Activated CD4-positive, alpha-beta memory T cell treated with anti-CD3 and anti-CD28 coated beads for 36 hours (primary cell): ENCODE results near the gene PTS. TPM values are rescaled to one million over a fixed set of nuclear protein-coding genes. Genes with fewer than 3 reads are reported as not detected.
A peak's percentile ranks its signal among the peaks of the same experiment; 100 is the strongest.

ENCODE experiments used
- CTCF ChIA-PET: fragments of 350-600 bp; sonication (Branson Sonifier 250); formaldehyde crosslinking; loops from one replicate; lab custom pipeline; 2021; ENCODE audit warnings: antibody characterized with exemption, inconsistent platforms; lab: Charles Lee
- POLR2A ChIA-PET: fragments of 350-600 bp; sonication (Branson Sonifier 250); formaldehyde crosslinking; loops from one replicate; lab custom pipeline; 2021; ENCODE audit warnings: antibody characterized with exemption; lab: Charles Lee
- DNase-seq: peaks from one replicate; pipeline ENCODE4 v3.0.0-alpha.2; 2020
- H3K27ac Mint-ChIP-seq: one replicate; pipeline ENCODE4 v1.8.0; 2021; ENCODE audit warnings: mixed read lengths
- H3K27me3 Mint-ChIP-seq: one replicate; pipeline ENCODE4 v1.8.0; 2021; ENCODE audit warnings: mixed read lengths
- H3K36me3 Mint-ChIP-seq: one replicate; pipeline ENCODE4 v1.8.0; 2021; ENCODE audit warnings: mixed read lengths
- H3K4me1 Mint-ChIP-seq: one replicate; pipeline ENCODE4 v1.8.0; 2021; ENCODE audit warnings: low read depth, mixed read lengths
- H3K4me3 Mint-ChIP-seq: one replicate; pipeline ENCODE4 v1.8.0; 2021; ENCODE audit warnings: mild to moderate bottlenecking, mixed read lengths
- H3K9me3 Mint-ChIP-seq: one replicate; pipeline ENCODE4 v1.8.0; 2021; ENCODE audit warnings: mixed read lengths
- intact Hi-C: fragments of 100-400 bp; cut with micrococcal nuclease; formaldehyde crosslinking; loops from one replicate; pipeline ENCODE4 v1.15.1; 2023
- total RNA-seq, 2 experiments: library from RNA; stranded (reverse); gene quantifications; one replicate each; pipeline ENCODE4 v1.2.3, GENCODE V29; 2021

Gene PTS
- total RNA-seq, 2 experiments from 2014 or later = 28.1 to 28.5 TPM

DNA sequence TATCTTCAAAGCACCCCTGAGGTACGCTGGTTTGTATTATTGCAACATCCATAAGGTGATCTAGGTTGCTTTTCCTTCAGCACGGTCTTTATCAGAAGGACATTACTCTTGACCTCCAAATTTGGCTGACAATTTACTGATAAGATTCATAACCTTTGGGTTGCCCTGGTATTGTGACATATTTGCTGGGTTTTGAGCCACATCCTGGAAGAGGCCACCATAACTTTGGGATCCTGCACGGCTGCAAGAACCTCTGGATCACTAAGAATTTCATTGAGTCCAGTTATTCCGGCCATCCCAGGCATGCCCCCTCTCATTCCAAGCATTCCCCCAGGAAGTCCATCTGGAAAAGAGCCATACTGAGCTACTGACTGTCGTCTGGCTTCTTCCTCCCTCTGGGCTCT is 41.0 kb downstream of the PTS start:
- no peaks in the 10 kb centered on the region for H3K9me3 Mint-ChIP-seq
- no peak for DNase-seq
- no peak overlapping the region for H3K27ac Mint-ChIP-seq
- H3K4me3 Mint-ChIP-seq = no peak overlapping the region
- H3K27me3 Mint-ChIP-seq = no peaks in the 10 kb centered on the region
- ChIA-PET POLR2A (no interaction called here), CTCF (interaction anchor here (1.7 kb wide), 1 partner anchor 13 kb away, joined by 8 read pairs; no protein-coding TSS in a partner anchor)
- intact Hi-C loops = no loop called here
- no peaks in the 10 kb centered on the region for H3K4me1 Mint-ChIP-seq
- H3K36me3 Mint-ChIP-seq = no peaks in the 10 kb centered on the region

DNA sequence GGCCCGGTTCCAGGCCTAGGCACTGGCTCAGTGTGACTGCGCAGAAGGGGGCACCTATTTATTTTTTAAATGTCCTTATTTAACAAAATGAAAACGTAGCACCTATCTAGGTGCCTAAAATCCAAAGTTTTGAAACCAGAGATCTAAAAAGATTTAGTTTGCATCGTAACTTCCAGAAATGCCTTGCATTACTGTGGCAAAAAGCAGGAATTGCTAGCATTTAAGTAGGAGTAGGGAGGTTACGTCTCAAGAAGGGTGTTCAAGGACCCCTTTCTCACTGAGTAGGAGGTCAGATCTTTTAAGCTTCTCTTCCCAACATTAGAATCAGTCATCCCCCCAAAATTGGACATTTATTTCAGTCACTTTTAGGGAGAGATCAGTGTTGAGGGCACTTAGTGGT is 42.2 kb downstream of the PTS start:
- ChIA-PET POLR2A (no interaction called here), CTCF (interaction anchor here (1.9 kb wide), 1 partner anchor 12 kb away, joined by 7 read pairs; no protein-coding TSS in a partner anchor)
- intact Hi-C loops = no loop called here
- Mint-ChIP-seq H3K27me3 (no peaks in the 10 kb centered on the region), H3K9me3 (no peaks in the 10 kb centered on the region), H3K4me3 (no peak overlapping the region), H3K4me1 (no peaks in the 10 kb centered on the region), H3K27ac (no peak overlapping the region), H3K36me3 (no peaks in the 10 kb centered on the region)
- DNase-seq = no peak

DNA sequence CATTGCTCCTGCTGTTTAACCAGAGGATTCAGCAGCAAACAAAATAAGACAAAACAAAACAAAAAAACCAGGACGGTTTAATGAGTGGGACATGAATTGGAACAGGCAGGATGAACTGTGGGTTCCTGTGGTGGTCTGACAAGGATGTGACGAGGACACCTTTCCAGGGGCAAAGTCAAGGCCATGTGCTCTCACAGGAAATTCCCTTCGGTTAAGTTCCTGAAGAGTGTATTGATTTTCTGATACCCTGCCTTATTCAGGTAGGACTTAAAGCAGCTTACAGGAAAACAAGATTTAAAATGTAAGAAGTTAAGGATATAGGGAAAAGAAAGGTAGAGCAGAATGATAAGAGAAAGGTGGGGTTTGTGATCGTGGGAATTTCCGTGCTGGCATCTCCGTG is 42.9 kb downstream of the PTS start:
- Mint-ChIP-seq H3K9me3 (no peaks in the 10 kb centered on the region), H3K4me1 (no peaks in the 10 kb centered on the region), H3K27me3 (no peaks in the 10 kb centered on the region), H3K36me3 (no peaks in the 10 kb centered on the region), H3K27ac (no peak overlapping the region), H3K4me3 (no peak overlapping the region)
- no peak for DNase-seq
- ChIA-PET CTCF (interaction anchor here (1.9 kb wide), 1 partner anchor 11 kb away, joined by 7 read pairs; no protein-coding TSS in a partner anchor), POLR2A (interaction anchor here (0.5 kb wide), 1 partner anchor 18 kb away, joined by 3 read pairs; no protein-coding TSS in a partner anchor)
- intact Hi-C loops = no loop called here

DNA sequence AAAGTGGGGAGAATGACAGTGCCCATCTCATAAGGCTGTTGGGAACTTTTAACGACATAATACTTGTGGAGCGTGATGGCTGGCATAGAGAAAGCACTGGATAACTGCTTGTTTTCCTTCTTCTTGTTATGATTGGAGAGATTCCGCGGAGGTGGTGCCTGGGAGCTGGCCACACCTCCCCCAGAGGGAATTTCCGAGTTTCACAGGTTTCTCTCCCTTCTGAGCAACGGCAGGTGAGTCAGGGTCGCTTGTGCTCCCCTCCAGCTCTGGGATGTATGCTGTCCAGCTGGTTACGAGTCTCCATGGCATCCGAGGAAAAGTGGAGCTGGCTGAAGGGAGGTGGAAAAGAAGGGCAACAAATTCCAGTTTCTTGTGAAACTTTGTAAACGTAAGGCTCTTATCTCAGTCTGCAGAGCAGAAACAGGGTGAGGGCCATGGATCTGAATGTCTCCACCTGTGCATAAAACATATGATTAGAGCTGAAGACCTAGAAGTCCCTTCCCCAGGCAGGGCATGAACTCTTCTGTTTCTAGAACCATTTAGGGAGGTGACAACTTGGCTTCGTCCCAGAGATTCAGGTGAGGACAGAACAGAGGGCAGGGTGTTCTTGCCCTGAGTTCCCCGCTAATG is 44.4 kb downstream of the PTS start:
- ChIA-PET POLR2A (interaction anchor here (0.6 kb wide), 1 partner anchor 8 kb away, joined by 4 read pairs; no protein-coding TSS in a partner anchor), CTCF (interaction anchor here (1.9 kb wide), 1 partner anchor 9 kb away, joined by 12 read pairs; no protein-coding TSS in a partner anchor)
- no peaks in the 10 kb centered on the region for H3K4me1 Mint-ChIP-seq
- H3K27me3 Mint-ChIP-seq = no peaks in the 10 kb centered on the region
- no peaks in the 10 kb centered on the region for H3K36me3 Mint-ChIP-seq
- no peaks in the 10 kb centered on the region for H3K9me3 Mint-ChIP-seq
- intact Hi-C loops = no loop called here
- no peak overlapping the region for H3K27ac Mint-ChIP-seq
- no peak for DNase-seq
- H3K4me3 Mint-ChIP-seq = no peak overlapping the region

DNA sequence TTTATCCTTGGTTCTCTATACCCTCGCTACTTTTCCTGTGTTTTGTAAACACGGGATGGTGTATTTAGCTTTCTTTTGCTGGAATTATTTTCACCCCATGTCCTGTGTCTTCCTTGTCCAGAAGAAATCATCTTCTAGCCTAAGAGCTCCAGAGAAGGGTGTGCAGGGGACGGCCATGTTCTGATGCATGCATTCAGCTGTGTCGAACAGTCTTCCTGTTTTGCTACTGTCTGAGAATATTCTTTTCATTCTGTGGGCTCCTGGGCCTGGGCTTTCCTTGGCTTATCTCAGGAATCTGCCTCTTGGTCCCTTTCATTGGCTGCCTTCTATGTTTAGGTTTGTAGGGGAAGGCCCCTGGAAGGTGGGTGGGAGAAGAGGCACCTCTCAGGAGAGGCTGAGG is 45.0 kb downstream of the PTS start:
- H3K4me3 Mint-ChIP-seq = no peak overlapping the region
- H3K36me3 Mint-ChIP-seq = no peaks in the 10 kb centered on the region
- POLR2A ChIA-PET = interaction anchor here (0.6 kb wide), 1 partner anchor 8 kb away, joined by 4 read pairs; no protein-coding TSS in a partner anchor
- intact Hi-C loops = no loop called here
- no peak overlapping the region for H3K27ac Mint-ChIP-seq
- DNase-seq = no peak
- no peaks in the 10 kb centered on the region for H3K27me3 Mint-ChIP-seq
- CTCF ChIA-PET = interaction anchor here (1.9 kb wide), 1 partner anchor 9 kb away, joined by 12 read pairs; no protein-coding TSS in a partner anchor
- H3K9me3 Mint-ChIP-seq = no peaks in the 10 kb centered on the region
- H3K4me1 Mint-ChIP-seq = no peaks in the 10 kb centered on the region

DNA sequence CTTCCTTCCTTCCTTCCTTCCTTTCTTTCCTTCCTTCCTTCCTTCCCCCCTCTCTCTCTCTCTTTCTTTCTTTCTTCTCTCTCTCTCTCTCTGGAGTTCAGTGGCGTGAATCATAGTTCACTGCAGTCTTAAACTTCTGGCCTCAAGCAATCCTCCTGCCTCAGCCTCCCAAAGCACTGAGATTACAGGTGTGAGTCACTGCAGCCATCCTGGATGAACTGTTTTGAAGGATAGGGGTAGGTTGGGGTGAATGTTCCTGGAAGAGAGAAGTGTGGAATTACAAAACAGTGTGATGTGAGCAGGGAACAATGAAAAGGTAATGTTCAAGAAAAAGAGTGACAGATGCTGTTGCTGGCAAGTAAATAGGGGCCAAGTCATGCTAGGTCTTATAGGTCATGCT is 46.8 kb downstream of the PTS start:
- ChIA-PET CTCF (interaction anchor here (1.3 kb wide), 1 partner anchor 53 kb away, joined by 3 read pairs; no protein-coding TSS in a partner anchor), POLR2A (no interaction called here)
- Mint-ChIP-seq H3K27ac (no peak overlapping the region), H3K36me3 (no peaks in the 10 kb centered on the region), H3K4me1 (no peaks in the 10 kb centered on the region), H3K4me3 (no peak overlapping the region), H3K9me3 (no peaks in the 10 kb centered on the region), H3K27me3 (no peaks in the 10 kb centered on the region)
- intact Hi-C loops = no loop called here
- DNase-seq = no peak

DNA sequence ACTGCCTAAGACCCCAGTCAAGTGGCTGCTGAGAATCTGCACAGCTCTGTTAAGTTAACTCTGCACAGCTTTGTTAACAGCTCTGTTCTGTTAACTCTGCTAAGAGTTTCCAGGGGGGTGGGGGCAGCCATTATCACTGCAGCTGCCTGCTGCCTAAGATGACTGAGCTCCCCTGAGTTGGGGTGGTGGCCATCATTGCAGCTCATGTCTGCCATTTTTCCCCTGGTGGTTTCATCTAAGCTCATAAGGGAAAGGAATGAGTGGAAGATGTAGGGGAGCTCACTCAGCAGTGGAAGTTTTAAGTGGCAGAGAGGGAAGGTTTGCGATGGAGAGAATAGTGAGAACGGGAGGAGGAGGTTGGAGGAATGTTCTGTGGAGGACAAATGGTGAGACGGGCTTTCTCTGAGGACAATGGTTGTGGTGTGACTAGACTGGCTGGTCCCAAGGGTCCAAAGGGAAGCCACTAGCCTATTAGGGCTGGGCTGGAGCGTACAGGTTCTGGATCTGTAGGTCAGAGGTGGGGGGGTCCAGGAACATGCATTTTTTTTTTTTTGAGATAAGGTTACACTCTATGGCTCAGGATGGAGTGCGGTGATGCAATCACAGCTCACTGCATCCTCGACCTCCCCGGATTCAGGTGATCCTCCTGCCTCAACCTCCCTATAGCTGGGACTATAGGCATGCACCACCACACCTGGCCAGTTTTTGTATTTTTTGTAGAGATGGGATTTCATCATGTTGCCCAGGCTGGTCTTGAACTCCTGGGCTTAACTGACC is 48.0 kb downstream of the PTS start:
- H3K27ac Mint-ChIP-seq = no peak overlapping the region
- ChIA-PET POLR2A (no interaction called here), CTCF (interaction anchor here (1.0 kb wide), 1 partner anchor 53 kb away, joined by 3 read pairs; no protein-coding TSS in a partner anchor)
- H3K27me3 Mint-ChIP-seq = no peaks in the 10 kb centered on the region
- no peaks in the 10 kb centered on the region for H3K4me1 Mint-ChIP-seq
- DNase-seq = no peak
- intact Hi-C loops = no loop called here
- no peak overlapping the region for H3K4me3 Mint-ChIP-seq
- H3K36me3 Mint-ChIP-seq = no peaks in the 10 kb centered on the region
- H3K9me3 Mint-ChIP-seq = no peaks in the 10 kb centered on the region

DNA sequence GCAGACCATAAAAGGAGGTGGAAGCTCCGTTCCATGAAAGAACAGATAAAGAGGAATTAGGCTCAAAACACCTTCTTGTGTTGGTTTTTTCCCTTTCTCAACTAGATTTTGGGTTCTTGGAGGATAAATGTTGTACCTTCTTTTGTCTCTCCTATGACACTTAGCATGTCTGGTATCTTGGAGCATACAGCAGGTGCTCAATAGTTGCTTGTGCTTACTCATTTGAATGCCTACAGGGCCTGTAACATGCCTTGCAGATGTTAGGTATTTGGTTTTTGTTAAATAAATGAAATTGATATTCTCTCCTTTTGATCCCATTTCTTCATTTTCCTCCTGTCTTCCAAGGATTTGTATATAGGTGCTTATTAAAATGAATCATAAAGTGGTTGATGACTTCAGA is 50.8 kb downstream of the PTS start:
- no peaks in the 10 kb centered on the region for H3K27me3 Mint-ChIP-seq
- H3K36me3 Mint-ChIP-seq = no peaks in the 10 kb centered on the region
- POLR2A ChIA-PET = no interaction called here
- no peaks in the 10 kb centered on the region for H3K9me3 Mint-ChIP-seq
- CTCF ChIA-PET = interaction anchor here (0.8 to 4.8 kb wide), 4 partner anchors 10 to 58 kb away, joined by 3 to 26 read pairs (median 6); no protein-coding TSS in a partner anchor
- H3K4me1 Mint-ChIP-seq = peaks cover 14% of the 10 kb centered on the region
- DNase-seq = no peak
- no peak overlapping the region for H3K27ac Mint-ChIP-seq
- intact Hi-C loops = no loop called here
- no peak overlapping the region for H3K4me3 Mint-ChIP-seq

DNA sequence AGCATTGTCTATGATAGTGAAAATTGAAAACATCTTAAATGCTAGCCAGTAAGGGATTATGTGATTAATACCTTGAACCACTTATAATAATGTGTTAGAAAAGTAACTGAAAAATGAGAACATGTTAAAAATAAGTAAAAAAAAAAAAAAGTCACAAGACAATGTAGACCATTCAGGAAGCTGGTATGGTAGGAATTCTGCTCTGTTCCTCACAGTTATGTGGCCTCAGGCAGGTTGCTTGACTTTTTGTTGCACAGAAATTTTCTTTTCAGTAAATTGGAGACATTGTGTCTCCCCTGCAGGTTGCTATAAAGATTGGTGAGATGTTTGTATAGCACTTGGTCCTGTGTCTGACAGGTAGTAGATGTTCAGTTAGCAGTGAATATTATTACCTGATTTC is 51.7 kb downstream of the PTS start:
- Mint-ChIP-seq H3K36me3 (no peaks in the 10 kb centered on the region), H3K4me3 (no peak overlapping the region), H3K9me3 (no peaks in the 10 kb centered on the region), H3K4me1 (peaks cover 15% of the 10 kb centered on the region), H3K27ac (no peak overlapping the region), H3K27me3 (no peaks in the 10 kb centered on the region)
- intact Hi-C loops = no loop called here
- no peak for DNase-seq
- POLR2A ChIA-PET = no interaction called here
- CTCF ChIA-PET = interaction anchor here (4.8 to 5.9 kb wide), 2 partner anchors 11 to 59 kb away, joined by 26 to 238 read pairs; no protein-coding TSS in a partner anchor

DNA sequence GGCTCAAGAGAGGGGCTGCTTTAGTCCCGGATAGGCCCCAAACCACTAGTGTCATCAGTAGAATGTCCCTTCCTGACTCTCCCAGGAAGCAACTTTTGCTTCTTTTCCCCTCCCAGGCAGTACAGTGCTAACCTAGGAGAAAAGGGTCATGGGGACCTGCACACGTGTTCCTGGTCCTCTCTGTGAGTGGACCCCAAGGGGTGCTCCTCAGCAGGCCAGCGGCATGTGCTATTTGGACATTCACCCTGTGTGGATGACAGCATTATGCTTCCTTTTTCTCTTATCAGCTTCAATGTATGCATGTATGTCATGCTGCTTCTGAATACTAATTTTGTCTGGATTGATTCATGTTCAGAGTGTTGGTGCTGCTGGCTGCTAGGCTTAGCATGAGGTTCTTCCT is 52.6 kb downstream of the PTS start:
- Mint-ChIP-seq H3K9me3 (no peaks in the 10 kb centered on the region), H3K27ac (no peak overlapping the region), H3K4me1 (peaks cover 15% of the 10 kb centered on the region), H3K36me3 (no peaks in the 10 kb centered on the region), H3K4me3 (no peak overlapping the region), H3K27me3 (no peaks in the 10 kb centered on the region)
- POLR2A ChIA-PET = no interaction called here
- intact Hi-C loops = no loop called here
- CTCF ChIA-PET = interaction anchor here (0.6 to 5.9 kb wide), 11 partner anchors 10 to 1011 kb away, joined by 3 to 238 read pairs (median 9); no protein-coding TSS in a partner anchor
- no peak for DNase-seq

DNA sequence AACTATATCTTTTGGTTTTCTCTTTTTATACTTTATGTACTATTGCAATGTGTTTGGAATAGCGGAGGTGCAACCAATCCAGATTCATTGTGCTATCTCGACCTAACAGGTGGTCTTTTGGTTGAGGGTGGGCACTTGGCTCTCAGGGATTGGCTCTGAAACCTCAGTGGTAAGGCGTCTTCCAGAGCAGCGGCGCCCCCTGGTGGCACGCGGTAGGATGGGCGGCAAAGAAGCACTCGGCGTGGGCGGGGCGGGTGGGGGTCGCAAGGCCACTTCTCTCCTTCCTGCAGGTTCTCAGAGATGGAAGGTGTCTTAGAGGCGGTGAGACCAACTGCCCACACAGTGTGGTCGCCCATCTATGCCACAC is 53.7 kb downstream of the PTS start:
- Mint-ChIP-seq H3K9me3 (no peaks in the 10 kb centered on the region), H3K4me3 (peak overlapping the region; percentile 84), H3K27me3 (no peaks in the 10 kb centered on the region), H3K36me3 (no peaks in the 10 kb centered on the region), H3K27ac (no peak overlapping the region), H3K4me1 (peaks cover 15% of the 10 kb centered on the region)
- intact Hi-C loops = loop anchor here (1.0 to 10.0 kb wide), 7 partner anchors 53 to 678 kb away; partner anchors contain the start of genes CFAP68, FDXACB1, PTS and SDHD
- POLR2A ChIA-PET = interaction anchor here (0.9 kb wide), 1 partner anchor 52 kb away, joined by 3 read pairs; no protein-coding TSS in a partner anchor
- CTCF ChIA-PET = interaction anchor here (0.5 to 5.9 kb wide), 51 partner anchors 9 to 1598 kb away, joined by 3 to 238 read pairs (median 4); partner anchors contain the start of genes ALG9, PLET1, PTS and TTC12
- DNase-seq = peak; percentile 82
